Spinal cord (tissue), 10 donors: ENCODE results near the gene ARID5B. TPM values are rescaled to one million over a fixed set of nuclear protein-coding genes. Genes with fewer than 3 reads are reported as not detected.
A peak's percentile ranks its signal among the peaks of the same experiment; 100 is the strongest.

Source experiments
- DNase-seq, 6 donors: peaks; one replicate each; pipeline versions ENCODE4 v3.0.0 to v3.0.0-alpha.2; 2013 to 2015; ENCODE audit warnings: low spot score in 6 of 6, low read depth in 4 of 6
- H3K27ac ChIP-seq: one replicate; pipeline ENCODE4 v1.5.1; 2013; ENCODE audit warnings: low read depth, low read length, control low read depth
- H3K27me3 ChIP-seq: one replicate; pipeline ENCODE4 v1.6.1; 2013; ENCODE audit warnings: low read length; ENCODE audit not compliant: control insufficient read depth, insufficient read depth
- H3K36me3 ChIP-seq: one replicate; pipeline ENCODE4 v1.6.1; 2013; ENCODE audit warnings: low read length; ENCODE audit not compliant: control insufficient read depth, insufficient read depth
- H3K4me1 ChIP-seq: one replicate; pipeline ENCODE4 v1.6.1; 2013; ENCODE audit warnings: low read length; ENCODE audit not compliant: control insufficient read depth, insufficient read depth
- H3K4me3 ChIP-seq: one replicate; pipeline ENCODE4 v1.5.1; 2013; ENCODE audit warnings: low read depth, low read length, control low read depth
- H3K9me3 ChIP-seq: one replicate; pipeline ENCODE4 v1.6.1; 2013; ENCODE audit warnings: low read length; ENCODE audit not compliant: control insufficient read depth, insufficient read depth
- WGBS: methylation state at CpG from one replicate; pipeline ENCODE4 v1.1.5; 2013; ENCODE audit warnings: missing lambda C conversion rate; ENCODE audit not compliant: insufficient coverage; 5-methylcytosine and 5-hydroxymethylcytosine counted together
- polyA plus RNA-seq, 2 donors: library from polyadenylated mRNA; unstranded; fragments of 120-200 nt; gene quantifications; one replicate each; pipeline ENCODE4 v1.2.1, GENCODE V29; 2013; ENCODE audit not compliant: insufficient read length in 2 of 2
- total RNA-seq, 2 donors: library from RNA; depleted of rRNA in 1 of 2; stranded (reverse); fragments of 120-200 nt in 1 of 2; fragments of >200 nt in 1 of 2; gene quantifications; one replicate each; pipeline versions ENCODE4 v1.2.3 to v1.2.4, GENCODE V29; 2013 to 2014
- donor health status: healthy.

ARID5B gene
- total and polyA plus RNA-seq, 4 donors: 9.3 to 26.4 (median 18.4) TPM

DNA sequence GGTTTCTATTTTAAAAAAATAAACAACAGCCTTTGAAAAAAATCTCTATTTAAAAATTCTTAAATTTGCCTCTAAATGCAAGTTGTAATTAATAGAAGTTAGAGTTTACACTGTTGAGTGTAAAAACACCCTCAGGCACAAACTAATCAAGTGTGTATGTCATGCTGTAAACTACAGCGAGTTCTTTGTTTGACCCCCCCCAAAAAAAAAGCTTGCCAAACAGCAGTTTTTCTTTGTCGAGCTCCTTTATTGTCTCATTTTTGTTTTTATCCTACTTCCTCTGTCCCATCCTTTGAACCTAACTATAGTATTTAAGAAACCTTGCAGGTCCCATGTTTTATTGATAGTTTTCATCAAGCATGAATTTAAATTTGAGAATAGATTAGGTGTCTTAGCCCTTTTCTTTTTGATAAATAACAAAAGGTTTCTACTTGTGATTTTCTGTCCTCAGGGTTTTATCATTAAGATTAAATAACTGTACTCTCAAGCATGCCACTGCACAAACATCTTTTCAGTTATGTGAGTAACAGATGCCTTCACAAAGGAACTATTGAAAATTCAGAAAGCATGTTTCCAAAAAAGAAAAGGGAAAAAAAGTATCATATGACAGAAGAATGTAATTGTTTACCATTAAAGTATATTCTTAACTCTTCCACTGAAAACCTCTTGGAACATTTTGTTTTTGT lies 176.0 kb downstream of the ARID5B start:
- Histone ChIP-seq H3K4me3 (no peak overlapping the region), H3K27me3 (no peaks in the 10 kb centered on the region), H3K36me3 (no peaks in the 10 kb centered on the region), H3K4me1 (peaks cover 3% of the 10 kb centered on the region), H3K27ac (no peak overlapping the region), H3K9me3 (no peaks in the 10 kb centered on the region)
- DNase-seq: no peak
- no CpG with 5 or more reads among the region's 2 CpGs for WGBS

DNA sequence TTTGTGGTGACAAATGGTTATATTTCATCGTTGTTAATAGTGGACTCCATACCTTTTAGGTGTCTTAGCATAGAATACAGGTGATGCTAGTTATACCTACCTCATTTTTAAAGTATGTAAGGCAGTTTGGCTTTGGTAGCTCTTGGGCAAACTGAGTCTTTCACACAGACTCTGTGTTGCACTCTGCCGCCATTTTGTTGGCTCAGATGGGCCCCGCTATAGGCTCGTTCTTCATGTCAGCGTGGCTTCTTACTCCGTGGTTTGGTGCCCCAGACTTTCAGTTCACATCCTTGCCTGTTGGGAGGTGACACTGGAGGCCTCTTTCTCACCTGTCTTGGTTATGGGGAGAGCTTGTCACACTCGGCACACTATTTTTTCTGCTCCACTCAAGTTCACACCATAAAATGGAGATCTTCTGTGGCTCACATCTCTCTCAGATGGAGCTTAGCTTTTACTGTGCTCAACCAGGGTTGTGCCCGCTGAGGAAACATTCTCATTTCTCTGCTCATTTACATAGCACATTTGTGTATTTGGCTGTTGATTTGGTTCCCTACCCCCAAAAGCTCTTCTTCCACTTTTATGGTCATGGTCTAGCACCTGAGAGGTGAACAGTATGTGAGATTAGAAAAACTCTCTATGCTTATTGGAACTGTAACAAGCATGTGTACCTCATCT lies 178.5 kb downstream of the ARID5B start:
- Histone ChIP-seq H3K4me3 (no peak overlapping the region), H3K27ac (no peak overlapping the region), H3K27me3 (no peaks in the 10 kb centered on the region), H3K4me1 (peaks cover 9% of the 10 kb centered on the region), H3K9me3 (no peaks in the 10 kb centered on the region), H3K36me3 (no peaks in the 10 kb centered on the region)
- DNase-seq: no peak
- no CpG with 5 or more reads among the region's 8 CpGs for WGBS

DNA sequence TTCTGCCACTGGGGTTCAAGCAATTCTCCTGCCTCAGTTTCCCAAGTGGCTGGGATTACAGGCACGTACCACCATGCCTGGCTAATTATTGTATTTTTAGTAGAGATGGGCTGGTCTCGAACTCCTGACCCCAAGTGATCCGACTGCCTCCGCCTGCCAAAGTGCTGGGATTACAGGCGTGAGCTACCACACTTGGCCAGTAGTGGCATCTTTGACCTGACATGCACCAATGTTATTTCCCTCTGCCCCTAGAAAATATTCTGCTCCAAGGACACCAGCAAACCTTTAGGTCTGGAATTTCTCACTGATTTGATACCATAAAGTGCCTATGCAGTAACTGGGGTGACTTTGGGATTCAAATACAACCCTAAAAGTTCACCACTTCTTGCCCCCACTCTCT lies 179.4 kb downstream of the ARID5B start:
- Histone ChIP-seq H3K9me3 (no peaks in the 10 kb centered on the region), H3K27ac (peak overlapping the region; percentile 16), H3K36me3 (no peaks in the 10 kb centered on the region), H3K4me1 (peaks cover 9% of the 10 kb centered on the region), H3K4me3 (no peak overlapping the region), H3K27me3 (no peaks in the 10 kb centered on the region)
- 60% methylated on average over 2 of the region's 5 CpGs for WGBS
- no peak for DNase-seq

DNA sequence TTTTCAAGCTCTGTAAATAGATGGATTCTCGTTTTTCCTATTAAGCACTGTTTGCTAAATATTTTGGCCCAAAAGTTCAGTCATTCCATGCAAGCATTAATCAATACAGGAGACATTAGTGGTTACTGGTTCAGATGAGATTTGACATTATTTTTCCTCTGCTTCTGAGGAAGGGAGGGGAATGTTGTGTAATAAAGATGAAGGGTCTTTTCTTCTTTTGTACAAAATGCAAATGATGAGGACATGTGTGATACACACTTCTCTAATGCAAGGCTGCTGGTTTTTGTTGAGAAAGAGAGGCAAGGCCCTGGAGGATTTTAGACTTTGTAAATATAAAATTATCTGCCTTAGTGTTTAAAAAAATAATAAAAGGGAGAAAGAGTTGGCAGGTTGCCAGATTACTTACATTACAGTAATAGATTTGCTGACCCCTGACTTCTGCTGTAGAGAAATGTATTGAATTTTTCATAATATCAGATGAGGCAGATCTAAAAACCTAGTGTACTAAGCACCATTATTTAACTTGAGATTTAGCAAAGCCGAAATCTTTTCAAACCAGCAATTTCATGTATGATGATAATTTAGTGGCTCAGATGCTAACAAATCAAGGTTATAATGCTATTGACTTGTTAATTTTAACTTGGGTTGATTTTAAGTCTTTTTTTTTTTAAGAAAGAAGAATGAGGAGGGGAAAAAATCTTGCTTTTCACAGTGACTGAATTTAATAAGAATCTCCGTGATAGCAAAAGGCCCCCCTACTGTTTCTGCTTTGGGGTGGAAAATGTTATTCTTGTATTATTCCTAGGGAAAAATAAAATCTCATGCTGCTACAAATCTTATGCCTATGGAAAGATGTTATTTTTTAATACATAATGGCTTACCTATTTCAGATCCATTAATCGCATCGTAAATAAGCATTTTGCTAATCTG lies 180.1 kb downstream of the ARID5B start:
- H3K36me3 ChIP-seq: peaks cover 6% of the 10 kb centered on the region
- peak in 2 of 6 donors; percentile 26 to 65 for DNase-seq
- H3K4me1 ChIP-seq: peaks cover 8% of the 10 kb centered on the region
- H3K27ac ChIP-seq: peak overlapping the region; percentile 16
- H3K9me3 ChIP-seq: no peaks in the 10 kb centered on the region
- no peak overlapping the region for H3K4me3 ChIP-seq
- WGBS: no CpG with 5 or more reads among the region's 5 CpGs
- no peaks in the 10 kb centered on the region for H3K27me3 ChIP-seq

DNA sequence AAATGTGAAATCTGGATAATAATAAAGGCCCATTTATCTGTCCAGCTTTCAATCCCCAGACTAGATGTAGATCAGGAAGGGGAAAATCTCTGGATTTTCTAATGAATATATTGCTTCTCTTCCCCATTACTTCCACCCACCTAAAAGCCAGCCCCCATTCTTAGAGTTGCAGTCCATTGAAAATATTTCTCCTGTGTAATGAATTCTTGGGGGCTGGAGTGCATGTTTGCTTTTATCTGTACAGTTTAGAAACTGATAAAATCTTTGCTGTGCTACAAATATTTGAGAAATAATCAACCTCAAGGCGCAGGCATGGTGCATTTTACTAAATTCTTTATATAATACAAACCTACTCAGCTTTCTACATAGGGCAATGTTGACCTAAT lies 180.8 kb downstream of the ARID5B start:
- WGBS: no CpG with 5 or more reads among the region's 1 CpG
- no peaks in the 10 kb centered on the region for H3K27me3 ChIP-seq
- no peak overlapping the region for H3K4me3 ChIP-seq

DNA sequence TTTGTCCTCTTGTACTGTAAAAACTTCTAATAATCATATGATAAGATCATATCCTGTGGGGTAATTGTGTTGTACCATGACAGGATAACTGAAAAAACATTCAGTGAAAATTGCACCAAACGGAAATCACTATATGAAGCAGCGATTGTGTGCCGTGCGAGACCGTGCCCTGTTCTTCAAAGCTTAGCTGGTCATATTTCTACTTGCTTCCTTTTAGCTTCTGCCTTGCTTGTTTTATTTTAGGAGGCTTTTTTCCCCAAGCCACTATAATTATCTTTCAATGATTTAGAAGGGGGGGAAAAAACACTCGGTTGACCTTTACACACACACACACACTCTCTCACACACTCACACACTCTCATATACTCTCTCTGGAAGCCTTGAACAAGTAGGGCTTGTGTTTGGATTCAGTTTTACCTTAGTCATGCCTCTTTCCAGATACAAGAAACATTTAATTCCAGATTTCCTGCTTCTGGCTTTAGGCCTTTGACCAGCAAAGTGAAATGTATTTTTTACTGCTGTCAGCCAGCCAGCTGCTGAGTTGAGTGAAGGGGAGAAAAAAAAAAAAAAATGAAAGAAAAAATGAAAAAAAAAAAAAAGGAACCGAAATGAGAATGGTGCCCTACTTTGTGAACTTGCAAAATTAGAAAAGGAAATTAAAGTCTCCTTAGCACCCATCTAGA lies 181.4 kb downstream of the ARID5B start:
- peaks cover 8% of the 10 kb centered on the region for H3K36me3 ChIP-seq
- DNase-seq: peak in 2 of 6 donors; percentile 46 to 53
- 40% methylated on average over 1 of the region's 7 CpGs for WGBS
- H3K9me3 ChIP-seq: no peaks in the 10 kb centered on the region
- no peak overlapping the region for H3K4me3 ChIP-seq
- H3K27me3 ChIP-seq: no peaks in the 10 kb centered on the region
- H3K27ac ChIP-seq: peak overlapping the region; percentile 75
- H3K4me1 ChIP-seq: peaks cover 6% of the 10 kb centered on the region

More for the DNA sequence above, 180.8 kb downstream of the ARID5B start:
- H3K9me3 ChIP-seq: no peaks in the 10 kb centered on the region
- peak overlapping the region; percentile 75 for H3K27ac ChIP-seq
- peaks cover 6% of the 10 kb centered on the region for H3K4me1 ChIP-seq
- DNase-seq: no peak
- peaks cover 8% of the 10 kb centered on the region for H3K36me3 ChIP-seq

DNA sequence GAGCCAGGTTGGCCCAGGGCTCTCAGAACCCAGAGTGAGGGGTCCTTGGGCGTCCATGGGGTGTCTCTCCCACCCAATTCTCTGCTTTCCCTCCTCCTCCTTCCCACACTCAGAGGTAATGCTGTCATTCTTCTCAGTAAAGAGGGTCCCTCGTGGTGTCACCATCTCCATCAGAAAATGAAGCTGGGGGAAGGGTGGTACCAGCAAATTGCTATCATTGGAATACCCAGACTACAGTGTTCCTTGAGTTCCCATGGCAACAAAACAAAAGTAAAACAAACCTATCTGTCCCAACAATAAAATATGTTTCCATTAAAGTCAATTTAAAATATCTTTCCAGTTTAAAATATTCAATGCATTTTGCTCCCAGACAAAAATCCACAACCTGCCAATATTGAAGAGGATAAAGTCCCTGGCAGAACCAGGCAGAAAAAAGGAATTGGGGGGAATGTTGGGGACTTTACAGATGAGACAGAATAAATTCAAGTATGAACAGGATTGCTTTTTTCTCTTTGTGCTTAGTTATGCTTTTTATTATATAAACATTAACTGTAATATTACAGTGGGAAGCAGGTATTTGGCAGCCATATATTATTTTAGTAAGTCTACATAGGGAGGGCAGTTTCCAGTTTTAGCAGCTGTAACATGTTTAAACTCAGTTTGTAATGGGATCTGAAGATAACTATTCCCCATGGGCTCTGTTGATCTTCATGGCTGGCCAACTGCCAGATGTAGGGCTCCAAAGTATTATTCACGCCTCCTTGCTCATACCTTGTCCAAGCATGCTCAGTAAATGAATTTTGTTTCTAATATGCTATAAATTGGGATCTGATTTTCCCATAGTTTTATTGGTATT lies 182.1 kb downstream of the ARID5B start:
- Histone ChIP-seq H3K36me3 (peaks cover 8% of the 10 kb centered on the region), H3K27me3 (no peaks in the 10 kb centered on the region), H3K4me3 (no peak overlapping the region), H3K27ac (peak overlapping the region; percentile 75), H3K9me3 (no peaks in the 10 kb centered on the region), H3K4me1 (peaks cover 6% of the 10 kb centered on the region)
- 50% methylated on average over 2 of the region's 3 CpGs for WGBS
- peak in 2 of 6 donors; percentile 56 to 78 for DNase-seq

DNA sequence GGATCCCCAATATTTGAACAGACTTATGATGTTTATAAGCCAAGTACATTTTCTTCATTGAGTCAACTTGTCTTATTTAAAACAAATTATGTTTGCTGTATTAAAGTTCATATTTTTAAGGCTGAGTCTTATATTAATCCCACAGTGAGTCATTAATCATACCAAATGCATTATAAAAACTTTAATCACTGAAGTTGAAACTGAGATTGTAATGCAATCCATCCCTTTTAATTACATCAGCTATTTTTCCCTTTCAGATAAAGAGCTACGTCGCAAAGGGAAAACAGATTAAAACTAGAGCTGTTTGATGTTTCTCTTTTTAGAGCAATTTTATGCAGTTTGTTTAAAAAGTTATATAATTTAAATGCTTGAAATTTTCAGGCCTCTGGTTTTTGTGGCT lies 183.0 kb downstream of the ARID5B start:
- Histone ChIP-seq H3K27ac (no peak overlapping the region), H3K4me3 (no peak overlapping the region), H3K4me1 (peaks cover 6% of the 10 kb centered on the region), H3K9me3 (no peaks in the 10 kb centered on the region), H3K36me3 (peaks cover 10% of the 10 kb centered on the region), H3K27me3 (no peaks in the 10 kb centered on the region)
- no CpG with 5 or more reads among the region's 2 CpGs for WGBS
- DNase-seq: no peak
